ENCODE data around the gene SLC6A13.
"Not testable (repeated sequence)": the region's sequence is repeated elsewhere in the genome, so short reads cannot be mapped to it uniquely, and the experiment has no call there.

Gene SLC6A13

DNA sequence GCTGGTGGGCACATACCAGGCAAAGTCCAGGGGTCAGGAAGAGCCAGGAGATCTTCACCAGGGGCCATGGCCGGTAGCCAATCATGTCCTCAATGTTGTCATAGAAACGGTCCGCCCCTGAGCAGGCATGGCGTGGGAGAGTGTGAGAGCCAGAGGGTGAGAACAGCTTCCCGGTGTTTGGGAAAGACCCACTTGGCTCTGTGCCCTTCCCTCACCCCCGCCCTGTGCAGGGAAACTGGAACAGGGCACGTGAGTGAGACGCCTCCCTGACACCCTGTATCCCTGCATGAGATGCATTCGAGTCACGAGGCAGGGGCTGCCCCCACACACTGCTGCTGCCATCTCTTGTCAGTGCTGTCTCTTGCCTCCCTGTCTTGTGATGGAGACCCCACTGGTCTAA lies 69.4 kb downstream of the SLC6A13 start:
- no peak overlapping the region for H3K27ac ChIP-seq (ENCODE audit: low read length)
- no peak overlapping the region for H3K9ac ChIP-seq (ENCODE audit: low read length)
- no peak overlapping the region for H3K4me3 ChIP-seq (ENCODE audit: low read length)
- no peaks in the 10 kb centered on the region for H3K4me1 ChIP-seq (ENCODE audit: control insufficient read depth, low read depth, low read length)
- H3K27me3 ChIP-seq (ENCODE audit: control insufficient read depth, insufficient read depth, low read length) = peaks cover 23% of the 10 kb centered on the region
- H3K9me3 ChIP-seq (ENCODE audit: control insufficient read depth, low read depth, low read length) = no peaks in the 10 kb centered on the region
- H3K36me3 ChIP-seq (ENCODE audit: control insufficient read depth, low read depth, low read length) = no peaks in the 10 kb centered on the region

DNA sequence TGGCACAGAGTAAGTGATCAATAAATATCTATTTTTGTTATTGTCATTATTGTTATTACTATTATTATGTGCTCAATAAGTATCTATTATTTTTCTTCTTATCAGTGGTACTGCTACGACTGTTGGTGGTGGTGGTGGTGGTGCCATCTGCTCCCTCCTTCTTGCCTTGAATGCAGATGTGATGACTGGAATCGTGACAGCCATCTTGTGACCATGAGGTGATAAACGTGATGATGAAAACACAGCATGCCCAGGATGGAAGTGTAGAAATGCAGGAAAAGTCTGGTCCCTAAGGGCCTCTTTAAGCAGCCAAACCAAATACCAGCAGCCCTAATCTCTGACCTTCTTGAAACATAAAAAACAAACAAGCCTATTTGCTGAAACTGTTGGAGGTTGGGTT lies 71.1 kb downstream of the SLC6A13 start:
- no peak overlapping the region for H3K9ac ChIP-seq (ENCODE audit: low read length)
- no peaks in the 10 kb centered on the region for H3K9me3 ChIP-seq (ENCODE audit: control insufficient read depth, low read depth, low read length)
- no peak overlapping the region for H3K27ac ChIP-seq (ENCODE audit: low read length)
- H3K4me3 ChIP-seq (ENCODE audit: low read length) = no peak overlapping the region
- H3K36me3 ChIP-seq (ENCODE audit: control insufficient read depth, low read depth, low read length) = no peaks in the 10 kb centered on the region
- no peaks in the 10 kb centered on the region for H3K4me1 ChIP-seq (ENCODE audit: control insufficient read depth, low read depth, low read length)
- H3K27me3 ChIP-seq (ENCODE audit: control insufficient read depth, insufficient read depth, low read length) = peaks cover 23% of the 10 kb centered on the region

DNA sequence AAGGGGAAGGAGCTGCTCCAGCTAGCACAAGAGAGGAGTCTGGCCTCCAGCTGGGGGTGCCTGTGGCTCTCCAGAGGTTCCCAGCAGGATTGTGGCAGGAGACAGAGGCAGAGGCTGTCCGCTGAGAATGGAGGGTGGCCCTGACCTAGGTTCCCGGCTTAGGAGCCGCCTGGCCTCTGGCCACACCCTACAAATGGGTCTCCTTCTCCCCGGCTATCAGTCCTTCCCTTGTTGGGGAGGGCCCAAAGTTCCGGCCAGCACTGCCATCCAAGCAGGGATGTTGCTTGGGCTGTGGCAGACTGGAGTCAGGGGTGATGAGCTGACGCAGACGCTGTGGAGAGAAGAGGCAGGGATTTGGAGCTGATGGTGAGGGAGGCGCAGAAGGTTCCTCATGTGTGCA lies 71.8 kb downstream of the SLC6A13 start:
- no peaks in the 10 kb centered on the region for H3K4me1 ChIP-seq (ENCODE audit: control insufficient read depth, low read depth, low read length)

GRCh38 chr12:189622-189962 lies 73.0 kb downstream of the SLC6A13 start:
- Histone ChIP-seq H3K27me3 (ENCODE audit: control insufficient read depth, insufficient read depth, low read length) (peaks cover 23% of the 10 kb centered on the region), H3K4me1 (ENCODE audit: control insufficient read depth, low read depth, low read length) (no peaks in the 10 kb centered on the region), H3K9ac (ENCODE audit: low read length) (no peak overlapping the region), H3K4me3 (ENCODE audit: low read length) (no peak overlapping the region), H3K9me3 (ENCODE audit: control insufficient read depth, low read depth, low read length) (no peaks in the 10 kb centered on the region), H3K36me3 (ENCODE audit: control insufficient read depth, low read depth, low read length) (no peaks in the 10 kb centered on the region), H3K27ac (ENCODE audit: low read length) (no peak overlapping the region)

More for the DNA sequence above, 71.8 kb downstream of the SLC6A13 start:
- Histone ChIP-seq H3K4me3 (ENCODE audit: low read length) (no peak overlapping the region), H3K27ac (ENCODE audit: low read length) (no peak overlapping the region), H3K36me3 (ENCODE audit: control insufficient read depth, low read depth, low read length) (no peaks in the 10 kb centered on the region), H3K27me3 (ENCODE audit: control insufficient read depth, insufficient read depth, low read length) (peaks cover 23% of the 10 kb centered on the region), H3K9me3 (ENCODE audit: control insufficient read depth, low read depth, low read length) (no peaks in the 10 kb centered on the region), H3K9ac (ENCODE audit: low read length) (no peak overlapping the region)

DNA sequence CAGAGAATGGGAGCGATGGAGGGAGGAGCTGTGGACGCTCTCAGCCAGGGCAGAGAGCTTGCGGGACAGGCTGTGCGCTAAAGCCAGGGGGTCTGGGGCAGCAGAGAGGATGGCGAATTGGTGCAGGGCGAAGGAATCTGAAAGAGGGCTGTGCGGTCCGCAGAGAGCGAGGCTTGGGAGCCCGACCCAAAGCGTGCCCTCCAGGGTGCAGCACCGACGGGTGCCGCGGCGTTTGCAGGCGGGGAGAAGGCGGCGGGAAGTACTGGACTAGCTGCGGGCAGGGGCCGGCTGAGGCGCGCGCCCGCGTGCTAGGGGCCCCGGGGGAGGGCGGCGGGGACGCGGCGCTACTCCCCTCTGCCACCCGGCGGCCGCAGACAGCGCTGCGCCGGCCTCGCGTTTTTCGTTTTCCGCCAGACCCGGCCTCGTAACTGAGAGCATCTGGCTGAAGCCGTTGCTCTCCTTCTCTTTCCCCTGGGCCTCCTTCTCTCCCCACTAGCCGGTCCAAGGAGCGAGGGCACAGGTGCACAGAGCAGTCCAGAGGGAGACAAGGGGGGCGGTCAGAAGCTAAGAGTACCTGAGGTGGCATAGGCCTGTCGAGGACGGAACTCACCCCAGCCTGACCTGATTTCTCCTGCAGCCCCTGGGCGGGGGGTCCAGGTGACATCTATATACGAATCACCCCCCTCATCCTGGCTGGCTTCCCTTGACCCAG lies 73.6 kb downstream of the SLC6A13 start:
- Histone ChIP-seq H3K9me3 (ENCODE audit: control insufficient read depth, low read depth, low read length) (no peaks in the 10 kb centered on the region), H3K9ac (ENCODE audit: low read length) (no peak overlapping the region), H3K27me3 (ENCODE audit: control insufficient read depth, insufficient read depth, low read length) (peaks cover 23% of the 10 kb centered on the region), H3K4me1 (ENCODE audit: control insufficient read depth, low read depth, low read length) (no peaks in the 10 kb centered on the region), H3K36me3 (ENCODE audit: control insufficient read depth, low read depth, low read length) (no peaks in the 10 kb centered on the region), H3K4me3 (ENCODE audit: low read length) (peak overlapping the region; percentile 71), H3K27ac (ENCODE audit: low read length) (no peak overlapping the region)

DNA sequence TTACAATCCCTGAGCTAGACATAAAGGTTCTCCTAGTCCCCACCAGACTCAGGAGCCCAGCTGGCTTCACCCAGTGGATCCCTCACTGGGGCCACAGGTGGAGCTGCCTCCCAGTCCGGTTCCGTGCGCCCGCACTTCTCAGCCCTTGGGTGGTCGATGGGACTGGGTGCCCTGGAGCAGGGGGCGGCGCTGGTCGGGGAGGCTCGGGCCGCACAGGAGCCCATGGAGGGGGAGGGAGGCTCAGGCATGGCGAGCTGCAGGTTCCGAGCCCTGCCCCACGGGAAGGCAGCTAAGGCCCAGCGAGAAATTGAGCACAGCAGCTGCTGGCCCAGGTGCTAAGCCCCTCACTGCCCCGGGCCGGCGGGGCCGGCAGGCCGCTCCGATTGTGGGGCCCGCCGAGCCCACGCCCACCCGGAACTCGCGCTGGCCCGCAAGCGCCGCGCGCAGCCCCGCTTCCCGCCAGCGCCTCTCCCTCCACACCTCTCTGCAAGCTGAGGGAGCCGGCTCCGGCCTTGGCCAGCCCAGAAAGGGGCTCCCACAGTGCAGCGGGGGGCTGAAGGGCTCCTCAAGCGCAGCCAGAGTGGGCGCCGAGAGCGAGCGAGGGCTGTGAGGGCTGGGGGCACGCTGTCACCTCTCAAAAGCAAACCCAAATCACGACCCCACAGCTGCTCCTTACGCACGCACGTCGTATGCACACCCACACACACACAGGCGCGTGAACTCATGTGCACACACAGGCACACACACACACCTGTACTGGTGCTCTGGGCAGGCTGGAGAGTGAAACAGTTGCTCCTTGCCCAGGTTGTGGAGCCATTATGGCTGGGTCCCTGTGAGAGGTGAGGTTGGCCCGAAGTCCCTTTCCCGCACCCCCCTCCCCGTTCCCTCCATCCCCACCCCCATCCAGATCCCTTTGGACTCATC lies 74.4 kb downstream of the SLC6A13 start:
- H3K9ac ChIP-seq (ENCODE audit: low read length); H3K9me3 ChIP-seq (ENCODE audit: control insufficient read depth, low read depth, low read length); H3K4me1 ChIP-seq (ENCODE audit: control insufficient read depth, low read depth, low read length); H3K27ac ChIP-seq (ENCODE audit: low read length); H3K36me3 ChIP-seq (ENCODE audit: control insufficient read depth, low read depth, low read length): not testable (repeated sequence)
- H3K4me3 ChIP-seq (ENCODE audit: low read length) = peak overlapping the region; percentile 71
- H3K27me3 ChIP-seq (ENCODE audit: control insufficient read depth, insufficient read depth, low read length) = peaks cover 23% of the 10 kb centered on the region

DNA sequence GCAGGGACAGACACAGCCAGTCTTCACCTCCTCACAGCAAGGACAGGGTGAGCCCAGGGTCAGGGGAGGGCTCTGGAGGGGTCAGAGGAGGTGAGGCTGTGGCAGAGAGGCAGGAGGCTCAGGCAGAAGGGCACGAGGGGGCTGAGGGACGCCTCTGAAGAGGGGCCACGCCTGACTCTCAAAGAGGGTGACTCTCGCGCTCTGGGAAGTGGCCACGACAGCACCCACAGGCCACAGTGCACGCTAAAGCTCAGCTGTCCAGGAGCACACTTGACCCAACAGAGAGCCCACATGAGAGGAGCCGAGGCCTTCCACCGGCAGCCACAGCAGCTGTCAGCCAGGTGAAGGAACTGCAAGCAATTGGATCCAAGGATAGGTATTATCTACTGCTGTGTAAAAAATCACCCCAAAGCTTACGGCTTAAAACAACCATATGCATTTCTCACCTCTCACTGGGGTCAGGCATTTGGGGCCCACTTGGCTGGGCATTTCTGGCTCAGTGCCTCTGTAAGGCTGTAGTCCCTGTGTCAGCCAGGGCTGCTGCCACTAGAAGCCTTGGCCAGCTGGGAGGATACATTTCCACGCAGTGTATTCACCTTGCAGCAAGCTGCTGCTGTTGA lies 76.5 kb downstream of the SLC6A13 start:
- peaks cover 23% of the 10 kb centered on the region for H3K27me3 ChIP-seq (ENCODE audit: control insufficient read depth, insufficient read depth, low read length)
- no peaks in the 10 kb centered on the region for H3K36me3 ChIP-seq (ENCODE audit: control insufficient read depth, low read depth, low read length)
- H3K9ac ChIP-seq (ENCODE audit: low read length) = no peak overlapping the region
- no peak overlapping the region for H3K4me3 ChIP-seq (ENCODE audit: low read length)
- H3K9me3 ChIP-seq (ENCODE audit: control insufficient read depth, low read depth, low read length) = no peaks in the 10 kb centered on the region
- no peak overlapping the region for H3K27ac ChIP-seq (ENCODE audit: low read length)
- no peaks in the 10 kb centered on the region for H3K4me1 ChIP-seq (ENCODE audit: control insufficient read depth, low read depth, low read length)

GRCh38 chr12:185576-185955 lies 77.1 kb downstream of the SLC6A13 start:
- no peak overlapping the region for H3K27ac ChIP-seq (ENCODE audit: low read length)
- H3K9ac ChIP-seq (ENCODE audit: low read length) = no peak overlapping the region
- no peak overlapping the region for H3K4me3 ChIP-seq (ENCODE audit: low read length)
- peaks cover 19% of the 10 kb centered on the region for H3K27me3 ChIP-seq (ENCODE audit: control insufficient read depth, insufficient read depth, low read length)
- no peaks in the 10 kb centered on the region for H3K36me3 ChIP-seq (ENCODE audit: control insufficient read depth, low read depth, low read length)
- no peaks in the 10 kb centered on the region for H3K9me3 ChIP-seq (ENCODE audit: control insufficient read depth, low read depth, low read length)
- H3K4me1 ChIP-seq (ENCODE audit: control insufficient read depth, low read depth, low read length) = no peaks in the 10 kb centered on the region

- Histone ChIP-seq H3K4me3 (ENCODE audit: low read length) (no peak overlapping the region), H3K27ac (ENCODE audit: low read length) (no peak overlapping the region), H3K9ac (ENCODE audit: low read length) (no peak overlapping the region), H3K9me3 (ENCODE audit: control insufficient read depth, low read depth, low read length) (no peaks in the 10 kb centered on the region), H3K27me3 (ENCODE audit: control insufficient read depth, insufficient read depth, low read length) (peaks cover 14% of the 10 kb centered on the region), H3K4me1 (ENCODE audit: control insufficient read depth, low read depth, low read length) (no peaks in the 10 kb centered on the region), H3K36me3 (ENCODE audit: control insufficient read depth, low read depth, low read length) (no peaks in the 10 kb centered on the region)
These were observed 77.6 kb downstream of the SLC6A13 start for GRCh38 chr12:184811-185575.

GRCh38 chr12:182381-182892 lies 80.2 kb downstream of the SLC6A13 start:
- no peaks in the 10 kb centered on the region for H3K36me3 ChIP-seq (ENCODE audit: control insufficient read depth, low read depth, low read length)
- H3K4me1 ChIP-seq (ENCODE audit: control insufficient read depth, low read depth, low read length) = peaks cover 9% of the 10 kb centered on the region
- no peaks in the 10 kb centered on the region for H3K9me3 ChIP-seq (ENCODE audit: control insufficient read depth, low read depth, low read length)
- H3K9ac ChIP-seq (ENCODE audit: low read length) = no peak overlapping the region
- no peak overlapping the region for H3K27ac ChIP-seq (ENCODE audit: low read length)
- H3K4me3 ChIP-seq (ENCODE audit: low read length) = no peak overlapping the region
- H3K27me3 ChIP-seq (ENCODE audit: control insufficient read depth, insufficient read depth, low read length) = no peaks in the 10 kb centered on the region

- no peak overlapping the region for H3K27ac ChIP-seq (ENCODE audit: low read length)
- H3K4me1 ChIP-seq (ENCODE audit: control insufficient read depth, low read depth, low read length) = peaks cover 9% of the 10 kb centered on the region
- H3K4me3 ChIP-seq (ENCODE audit: low read length) = no peak overlapping the region
- no peaks in the 10 kb centered on the region for H3K9me3 ChIP-seq (ENCODE audit: control insufficient read depth, low read depth, low read length)
- H3K9ac ChIP-seq (ENCODE audit: low read length) = no peak overlapping the region
- no peaks in the 10 kb centered on the region for H3K36me3 ChIP-seq (ENCODE audit: control insufficient read depth, low read depth, low read length)
- no peaks in the 10 kb centered on the region for H3K27me3 ChIP-seq (ENCODE audit: control insufficient read depth, insufficient read depth, low read length)
These were observed 80.7 kb downstream of the SLC6A13 start for GRCh38 chr12:181921-182320.

Measured in iPS-18a (cell line).